CD8-positive, alpha-beta memory T cell (primary cell): ENCODE data around the gene PRKG1. TPM values are rescaled to one million over a fixed set of nuclear protein-coding genes. Genes with fewer than 3 reads are reported as not detected.

Experiments used
- CTCF ChIA-PET: fragments of 350-600 bp; sonication (Branson Sonifier 250); formaldehyde crosslinking; loops from one replicate; lab custom pipeline; 2021; ENCODE audit warnings: antibody characterized with exemption; lab: Charles Lee
- POLR2A ChIA-PET: fragments of 350-600 bp; sonication (Branson Sonifier 250); formaldehyde crosslinking; loops from one replicate; lab custom pipeline; 2021; ENCODE audit warnings: antibody characterized with exemption; lab: Charles Lee
- DNase-seq, 5 donors: peaks; one replicate each; pipeline versions ENCODE4 v3.0.0 to v3.0.0-alpha.2; 2020 to 2022; ENCODE audit warnings: mixed read lengths in 1 of 5
- H3K27ac ChIP-seq: one replicate; pipeline ENCODE4 v1.7.0; 2013; ENCODE audit warnings: low read depth, mild to moderate bottlenecking, low read length, moderate library complexity
- H3K27me3 ChIP-seq: 2 replicates; pipeline ENCODE4 v1.7.0; 2013; ENCODE audit warnings: low read length, mild to moderate bottlenecking; ENCODE audit not compliant: insufficient read depth, poor library complexity, severe bottlenecking
- H3K36me3 ChIP-seq: 2 replicates; pipeline ENCODE4 v1.7.0; 2013; ENCODE audit warnings: mild to moderate bottlenecking, low read length, moderate library complexity; ENCODE audit not compliant: insufficient read depth
- H3K4me1 ChIP-seq: 2 replicates; pipeline ENCODE4 v1.7.0; 2013; ENCODE audit warnings: mild to moderate bottlenecking, low read length, moderate library complexity; ENCODE audit not compliant: insufficient read depth
- H3K4me3 ChIP-seq: 2 replicates; pipeline ENCODE4 v1.7.0; 2013; ENCODE audit warnings: mild to moderate bottlenecking, low read length
- H3K9me3 ChIP-seq: 2 replicates; pipeline ENCODE4 v1.7.0; 2013; ENCODE audit warnings: mild to moderate bottlenecking, low read length
- H3K27ac Mint-ChIP-seq, 8 donors: one replicate each; pipeline ENCODE4 v1.8.0; 2020 to 2021; ENCODE audit warnings: mixed read lengths in 8 of 8, mild to moderate bottlenecking in 6 of 8, inconsistent platforms in 3 of 8, moderate library complexity in 3 of 8
- H3K27me3 Mint-ChIP-seq, 2 donors: one replicate each; pipeline ENCODE4 v1.8.0; 2020 to 2021; ENCODE audit warnings: mixed read lengths in 2 of 2, mild to moderate bottlenecking in 1 of 2, moderate library complexity in 1 of 2
- H3K36me3 Mint-ChIP-seq, 3 donors: one replicate each; pipeline ENCODE4 v1.8.0; 2020 to 2021; ENCODE audit warnings: mixed read lengths in 3 of 3, inconsistent platforms in 1 of 3, mild to moderate bottlenecking in 1 of 3
- H3K4me1 Mint-ChIP-seq, 3 donors: one replicate each; pipeline ENCODE4 v1.8.0; 2020 to 2021; ENCODE audit warnings: mixed read lengths in 3 of 3, inconsistent platforms in 1 of 3, mild to moderate bottlenecking in 1 of 3
- H3K4me3 Mint-ChIP-seq, 7 donors: one replicate each; pipeline ENCODE4 v1.8.0; 2020 to 2021; ENCODE audit warnings: mixed read lengths in 7 of 7, mild to moderate bottlenecking in 6 of 7, moderate library complexity in 4 of 7, inconsistent platforms in 2 of 7
- H3K9me3 Mint-ChIP-seq, 5 donors: one replicate each; pipeline ENCODE4 v1.8.0; 2020 to 2022; ENCODE audit warnings: mixed read lengths in 5 of 5, mild to moderate bottlenecking in 3 of 5, moderate library complexity in 2 of 5, inconsistent platforms in 1 of 5
- polyA plus RNA-seq: library from polyadenylated mRNA; unstranded; fragments of 300-500 nt; fragmentation: Illumina TruSeq; gene quantifications from one replicate; pipeline ENCODE4 v1.2.3, GENCODE V29; 2021
- total RNA-seq, 2 experiments: library from RNA; stranded (reverse); gene quantifications; one replicate each; pipeline ENCODE4 v1.2.3, GENCODE V29; 2021

The PRKG1 gene
- total and polyA plus RNA-seq, 3 experiments from 2014 or later: not detected

- Histone ChIP-seq H3K4me3 (no peak overlapping the region), H3K9me3 (no peaks in the 10 kb centered on the region), H3K36me3 (no peaks in the 10 kb centered on the region), H3K4me1 (no peaks in the 10 kb centered on the region), H3K27ac (no peak overlapping the region), H3K27me3 (no peaks in the 10 kb centered on the region)
- ChIA-PET CTCF (no interaction called here), POLR2A (no interaction called here)
- Mint-ChIP-seq H3K27ac (no peak overlapping the region), H3K27me3 (no peaks in the 10 kb centered on the region), H3K9me3 (no peaks in the 10 kb centered on the region), H3K36me3 (peaks cover 0 to 4% (median 0%) of the 10 kb centered on the region in 3 donors), H3K4me3 (no peak overlapping the region), H3K4me1 (no peaks in the 10 kb centered on the region)
- DNase-seq: no peak
Measured at GRCh38 chr10:51312817-51313216, 238.5 kb downstream of the PRKG1 start.

DNA sequence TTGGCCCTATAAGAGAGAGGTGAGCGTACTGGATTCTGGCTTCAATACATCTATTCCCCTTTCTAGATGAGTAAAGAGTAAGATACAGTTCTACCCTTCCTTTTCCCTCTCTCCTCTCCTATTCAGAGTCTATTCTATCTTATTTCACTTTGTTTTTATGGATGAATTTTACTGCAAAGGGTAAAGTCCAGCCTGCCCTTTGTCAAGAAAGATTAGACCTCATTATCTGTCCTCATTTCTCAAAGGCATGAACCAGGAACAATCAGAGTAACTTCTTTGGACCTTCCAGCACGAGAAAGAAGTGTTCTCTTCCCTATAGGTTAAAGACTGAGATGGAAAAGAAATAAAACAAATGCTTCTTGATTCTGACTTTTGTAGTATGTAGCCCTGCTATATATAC is 239.0 kb downstream of the PRKG1 start:
- DNase-seq: no peak
- Mint-ChIP-seq H3K27ac (no peak overlapping the region), H3K9me3 (no peaks in the 10 kb centered on the region), H3K27me3 (no peaks in the 10 kb centered on the region), H3K4me3 (no peak overlapping the region), H3K36me3 (peaks cover 0 to 4% (median 0%) of the 10 kb centered on the region in 3 donors), H3K4me1 (no peaks in the 10 kb centered on the region)
- Histone ChIP-seq H3K36me3 (no peaks in the 10 kb centered on the region), H3K4me3 (no peak overlapping the region), H3K27ac (no peak overlapping the region), H3K4me1 (no peaks in the 10 kb centered on the region), H3K27me3 (no peaks in the 10 kb centered on the region), H3K9me3 (no peaks in the 10 kb centered on the region)
- ChIA-PET POLR2A (no interaction called here), CTCF (no interaction called here)

- ChIA-PET POLR2A (no interaction called here), CTCF (no interaction called here)
- peaks cover 0 to 2% (median 0%) of the 10 kb centered on the region in 5 donors for H3K9me3 Mint-ChIP-seq
- H3K4me1 Mint-ChIP-seq: no peaks in the 10 kb centered on the region
- H3K36me3 Mint-ChIP-seq: peaks cover 0 to 4% (median 0%) of the 10 kb centered on the region in 3 donors
- Histone ChIP-seq H3K4me1 (no peaks in the 10 kb centered on the region), H3K27me3 (no peaks in the 10 kb centered on the region), H3K9me3 (no peaks in the 10 kb centered on the region), H3K4me3 (no peak overlapping the region), H3K27ac (no peak overlapping the region), H3K36me3 (no peaks in the 10 kb centered on the region)
- no peak overlapping the region for H3K27ac Mint-ChIP-seq
- H3K27me3 Mint-ChIP-seq: no peaks in the 10 kb centered on the region
- no peak overlapping the region for H3K4me3 Mint-ChIP-seq
- no peak for DNase-seq
Measured at GRCh38 chr10:51313773-51314478, 239.6 kb downstream of the PRKG1 start.

- Mint-ChIP-seq H3K9me3 (peaks cover 0 to 2% (median 0%) of the 10 kb centered on the region in 5 donors), H3K36me3 (peaks cover 0 to 4% (median 0%) of the 10 kb centered on the region in 3 donors), H3K4me1 (no peaks in the 10 kb centered on the region), H3K4me3 (no peak overlapping the region), H3K27me3 (no peaks in the 10 kb centered on the region), H3K27ac (peak overlapping the region in 1 of 8 donors; percentile 8)
- Histone ChIP-seq H3K4me1 (no peaks in the 10 kb centered on the region), H3K36me3 (no peaks in the 10 kb centered on the region), H3K27me3 (no peaks in the 10 kb centered on the region), H3K9me3 (no peaks in the 10 kb centered on the region), H3K4me3 (no peak overlapping the region), H3K27ac (no peak overlapping the region)
- no peak for DNase-seq
- POLR2A ChIA-PET: no interaction called here
- CTCF ChIA-PET: no interaction called here
Measured at GRCh38 chr10:51314481-51314880, 240.2 kb downstream of the PRKG1 start.

GRCh38 chr10:51318399-51319172 is 244.3 kb downstream of the PRKG1 start:
- no peaks in the 10 kb centered on the region for H3K36me3 Mint-ChIP-seq
- Histone ChIP-seq H3K36me3 (no peaks in the 10 kb centered on the region), H3K4me1 (no peaks in the 10 kb centered on the region), H3K27me3 (no peaks in the 10 kb centered on the region), H3K4me3 (no peak overlapping the region), H3K27ac (no peak overlapping the region), H3K9me3 (no peaks in the 10 kb centered on the region)
- POLR2A ChIA-PET: no interaction called here
- H3K27me3 Mint-ChIP-seq: no peaks in the 10 kb centered on the region
- no peak for DNase-seq
- H3K4me1 Mint-ChIP-seq: no peaks in the 10 kb centered on the region
- CTCF ChIA-PET: no interaction called here
- no peak overlapping the region for H3K27ac Mint-ChIP-seq
- no peak overlapping the region for H3K4me3 Mint-ChIP-seq
- peaks cover 0 to 2% (median 0%) of the 10 kb centered on the region in 5 donors for H3K9me3 Mint-ChIP-seq

DNA sequence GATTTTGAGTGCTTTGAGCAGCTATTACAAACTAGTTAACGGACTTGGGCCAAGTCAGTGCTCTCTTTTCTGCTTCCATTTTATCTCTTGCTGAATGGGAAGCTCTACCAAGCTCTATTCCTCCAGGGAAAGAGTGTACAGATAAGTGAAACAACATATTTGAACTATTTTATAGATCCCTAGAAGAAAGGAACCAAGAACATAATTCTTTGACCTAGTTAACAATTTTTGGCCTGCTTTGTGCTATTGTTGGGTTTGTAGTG is 244.8 kb downstream of the PRKG1 start:
- no peak for DNase-seq
- Histone ChIP-seq H3K27me3 (no peaks in the 10 kb centered on the region), H3K36me3 (no peaks in the 10 kb centered on the region), H3K4me1 (no peaks in the 10 kb centered on the region), H3K9me3 (no peaks in the 10 kb centered on the region), H3K27ac (no peak overlapping the region), H3K4me3 (no peak overlapping the region)
- H3K27me3 Mint-ChIP-seq: no peaks in the 10 kb centered on the region
- H3K27ac Mint-ChIP-seq: no peak overlapping the region
- H3K4me3 Mint-ChIP-seq: no peak overlapping the region
- ChIA-PET POLR2A (no interaction called here), CTCF (no interaction called here)
- H3K4me1 Mint-ChIP-seq: no peaks in the 10 kb centered on the region
- H3K9me3 Mint-ChIP-seq: peaks cover 0 to 2% (median 0%) of the 10 kb centered on the region in 5 donors
- H3K36me3 Mint-ChIP-seq: no peaks in the 10 kb centered on the region

DNA sequence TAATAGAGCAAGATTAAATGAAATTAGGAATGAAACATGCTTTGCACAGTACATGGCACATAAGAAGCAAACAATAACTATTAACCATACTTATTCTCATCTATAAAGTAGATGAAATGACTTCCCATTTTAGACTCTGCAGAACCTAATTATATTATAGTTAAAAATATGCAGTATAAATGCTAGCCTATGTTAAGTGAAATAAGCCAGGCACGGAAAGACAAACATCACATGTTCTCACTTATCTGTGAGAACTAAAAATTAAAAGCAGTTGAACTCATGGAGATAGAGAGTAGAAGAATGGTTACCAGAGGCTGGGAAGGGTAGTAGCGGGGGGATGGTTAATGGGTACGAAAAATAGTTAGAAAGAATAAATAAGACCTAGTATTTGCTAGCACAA is 247.0 kb downstream of the PRKG1 start:
- Mint-ChIP-seq H3K4me3 (no peak overlapping the region), H3K4me1 (no peaks in the 10 kb centered on the region), H3K36me3 (no peaks in the 10 kb centered on the region), H3K27me3 (no peaks in the 10 kb centered on the region), H3K27ac (no peak overlapping the region), H3K9me3 (peaks cover 0 to 6% (median 3%) of the 10 kb centered on the region in 5 donors)
- no peaks in the 10 kb centered on the region for H3K36me3 ChIP-seq
- H3K4me3 ChIP-seq: no peak overlapping the region
- CTCF ChIA-PET: no interaction called here
- POLR2A ChIA-PET: no interaction called here
- H3K27me3 ChIP-seq: no peaks in the 10 kb centered on the region
- no peaks in the 10 kb centered on the region for H3K4me1 ChIP-seq
- DNase-seq: no peak
- H3K27ac ChIP-seq: no peak overlapping the region
- H3K9me3 ChIP-seq: no peaks in the 10 kb centered on the region

GRCh38 chr10:51321980-51322379 is 247.7 kb downstream of the PRKG1 start:
- Histone ChIP-seq H3K27me3 (no peaks in the 10 kb centered on the region), H3K27ac (no peak overlapping the region), H3K9me3 (no peaks in the 10 kb centered on the region), H3K4me3 (no peak overlapping the region), H3K4me1 (no peaks in the 10 kb centered on the region), H3K36me3 (no peaks in the 10 kb centered on the region)
- ChIA-PET CTCF (no interaction called here), POLR2A (no interaction called here)
- no peak overlapping the region for H3K4me3 Mint-ChIP-seq
- no peaks in the 10 kb centered on the region for H3K4me1 Mint-ChIP-seq
- no peak overlapping the region for H3K27ac Mint-ChIP-seq
- no peak for DNase-seq
- H3K27me3 Mint-ChIP-seq: no peaks in the 10 kb centered on the region
- H3K36me3 Mint-ChIP-seq: no peaks in the 10 kb centered on the region
- peaks cover 0 to 6% (median 3%) of the 10 kb centered on the region in 5 donors for H3K9me3 Mint-ChIP-seq
